Hepatocyte (in vitro differentiated cells): ENCODE data around the gene ABCG4.
A peak's percentile ranks its signal among the peaks of the same experiment; 100 is the strongest.

Source experiments
- EZH2 ChIP-seq: fragments of 200-600 bp; sonication (generic); IDR thresholded peaks from 2 replicates; pipeline ENCODE4 v1.6.1; 2016; ENCODE audit warnings: antibody characterized with exemption, mild to moderate bottlenecking, borderline replicate concordance
- TF ChIP-seq, protein P1 (sequence below): fragments of 200-600 bp; sonication (generic); IDR thresholded peaks from 2 replicates; pipeline ENCODE4 v1.5.1; 2016; ENCODE audit warnings: antibody characterized with exemption, mild to moderate bottlenecking; ENCODE audit not compliant: poor library complexity

DNA sequence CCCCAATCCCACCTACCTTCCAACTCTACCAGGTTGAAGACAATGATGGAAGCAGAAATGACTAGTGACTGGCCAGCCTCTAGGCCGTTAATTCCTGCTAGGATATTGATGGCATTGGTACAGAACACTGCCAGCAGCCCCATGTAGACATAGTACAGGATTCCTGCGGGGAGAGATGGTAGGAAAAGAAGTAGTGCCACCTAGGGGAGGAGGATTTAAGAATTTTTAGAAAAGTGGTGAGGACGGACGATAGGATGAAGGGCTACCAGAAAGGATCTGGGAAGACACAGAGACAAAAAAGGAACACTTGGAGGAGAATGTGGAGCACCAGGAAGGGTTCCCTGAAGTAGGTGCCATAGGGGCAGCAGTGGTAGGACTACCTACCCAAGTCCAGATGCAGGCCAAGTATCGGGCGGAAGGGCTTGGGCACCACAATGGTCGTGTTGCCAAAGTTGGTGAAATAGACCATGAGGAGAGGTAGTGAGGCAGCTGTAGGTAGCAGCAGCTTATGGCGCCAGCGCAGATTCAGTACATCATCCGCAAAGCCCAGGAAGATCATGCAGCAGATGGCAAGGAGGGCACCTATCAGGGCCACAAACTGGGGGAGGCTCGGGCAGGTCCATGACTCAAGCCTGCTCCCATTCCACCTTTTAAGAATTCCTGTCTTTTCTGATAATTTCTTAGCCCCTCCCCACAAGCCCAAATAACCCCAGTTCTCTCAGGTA, 48.4 kb upstream of the ABCG4 start:
- TF ChIP-seq, protein P1, sequence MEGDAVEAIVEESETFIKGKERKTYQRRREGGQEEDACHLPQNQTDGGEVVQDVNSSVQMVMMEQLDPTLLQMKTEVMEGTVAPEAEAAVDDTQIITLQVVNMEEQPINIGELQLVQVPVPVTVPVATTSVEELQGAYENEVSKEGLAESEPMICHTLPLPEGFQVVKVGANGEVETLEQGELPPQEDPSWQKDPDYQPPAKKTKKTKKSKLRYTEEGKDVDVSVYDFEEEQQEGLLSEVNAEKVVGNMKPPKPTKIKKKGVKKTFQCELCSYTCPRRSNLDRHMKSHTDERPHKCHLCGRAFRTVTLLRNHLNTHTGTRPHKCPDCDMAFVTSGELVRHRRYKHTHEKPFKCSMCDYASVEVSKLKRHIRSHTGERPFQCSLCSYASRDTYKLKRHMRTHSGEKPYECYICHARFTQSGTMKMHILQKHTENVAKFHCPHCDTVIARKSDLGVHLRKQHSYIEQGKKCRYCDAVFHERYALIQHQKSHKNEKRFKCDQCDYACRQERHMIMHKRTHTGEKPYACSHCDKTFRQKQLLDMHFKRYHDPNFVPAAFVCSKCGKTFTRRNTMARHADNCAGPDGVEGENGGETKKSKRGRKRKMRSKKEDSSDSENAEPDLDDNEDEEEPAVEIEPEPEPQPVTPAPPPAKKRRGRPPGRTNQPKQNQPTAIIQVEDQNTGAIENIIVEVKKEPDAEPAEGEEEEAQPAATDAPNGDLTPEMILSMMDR, result peak; percentile 43
- no peak for TF ChIP-seq EZH2
